ENCODE measurements around the gene CLN5. TPM values are rescaled to one million over a fixed set of nuclear protein-coding genes. Genes with fewer than 3 reads are reported as not detected.

CLN5 gene
- total and polyA plus RNA-seq, 2 donors from 2014 or later = 59.5 to 80.8 TPM

- Histone ChIP-seq H3K4me3 (ENCODE audit: low read length in 3 of 3) (no peak overlapping the region), H3K27ac (ENCODE audit: low read depth in 2 of 2, low read length in 2 of 2) (no peak overlapping the region), H3K36me3 (ENCODE audit: control insufficient read depth in 2 of 3, insufficient read depth in 3 of 3, low read length in 3 of 3) (no peaks in the 10 kb centered on the region), H3K9ac (ENCODE audit: low read length in 3 of 3) (no peak overlapping the region), H3K9me3 (ENCODE audit: control insufficient read depth in 2 of 3, insufficient read depth in 1 of 3, low read length in 3 of 3) (no peaks in the 10 kb centered on the region), H3K4me1 (ENCODE audit: control insufficient read depth in 2 of 3, insufficient read depth in 2 of 3, low read depth in 1 of 3, low read length in 3 of 3) (no peaks in the 10 kb centered on the region), H3K27me3 (ENCODE audit: control insufficient read depth, insufficient read depth, low read length) (no peaks in the 10 kb centered on the region)
- intact Hi-C loops (cut with DNase I) = no loop called here
- no peak for TF ChIP-seq CTCF (IDR thresholded peaks at IDR 0.05; ENCODE audit: borderline replicate concordance, extremely low read depth, insufficient read depth)
- DNase-seq = no peak
- no peak for FAIRE-seq
Measured at GRCh38 chr13:76973920-76974617, 17.8 kb upstream of the CLN5 start.

GRCh38 chr13:76974618-76974975, 17.3 kb upstream of the CLN5 start:
- FAIRE-seq = no peak

GRCh38 chr13:76975863-76976262, 16.0 kb upstream of the CLN5 start:
- Histone ChIP-seq H3K9me3 (ENCODE audit: control insufficient read depth in 2 of 3, insufficient read depth in 1 of 3, low read length in 3 of 3) (no peaks in the 10 kb centered on the region), H3K36me3 (ENCODE audit: control insufficient read depth in 2 of 3, insufficient read depth in 3 of 3, low read length in 3 of 3) (no peaks in the 10 kb centered on the region), H3K27ac (ENCODE audit: low read depth in 2 of 2, low read length in 2 of 2) (no peak overlapping the region), H3K4me3 (ENCODE audit: low read length in 3 of 3) (no peak overlapping the region), H3K27me3 (ENCODE audit: control insufficient read depth, insufficient read depth, low read length) (no peaks in the 10 kb centered on the region), H3K9ac (ENCODE audit: low read length in 3 of 3) (no peak overlapping the region), H3K4me1 (ENCODE audit: control insufficient read depth in 2 of 3, insufficient read depth in 2 of 3, low read depth in 1 of 3, low read length in 3 of 3) (no peaks in the 10 kb centered on the region)
- intact Hi-C loops (cut with DNase I) = no loop called here
- no peak for TF ChIP-seq CTCF (IDR thresholded peaks at IDR 0.05; ENCODE audit: borderline replicate concordance, extremely low read depth, insufficient read depth)
- DNase-seq (no peak), FAIRE-seq (no peak)

More at GRCh38 chr13:76974618-76974975, 17.3 kb upstream of the CLN5 start:
- TF ChIP-seq CTCF (IDR thresholded peaks at IDR 0.05; ENCODE audit: borderline replicate concordance, extremely low read depth, insufficient read depth) = no peak
- intact Hi-C loops (cut with DNase I) = no loop called here
- Histone ChIP-seq H3K9ac (ENCODE audit: low read length in 3 of 3) (no peak overlapping the region), H3K9me3 (ENCODE audit: control insufficient read depth in 2 of 3, insufficient read depth in 1 of 3, low read length in 3 of 3) (no peaks in the 10 kb centered on the region), H3K4me1 (ENCODE audit: control insufficient read depth in 2 of 3, insufficient read depth in 2 of 3, low read depth in 1 of 3, low read length in 3 of 3) (no peaks in the 10 kb centered on the region), H3K27ac (ENCODE audit: low read depth in 2 of 2, low read length in 2 of 2) (no peak overlapping the region), H3K36me3 (ENCODE audit: control insufficient read depth in 2 of 3, insufficient read depth in 3 of 3, low read length in 3 of 3) (no peaks in the 10 kb centered on the region), H3K4me3 (ENCODE audit: low read length in 3 of 3) (no peak overlapping the region), H3K27me3 (ENCODE audit: control insufficient read depth, insufficient read depth, low read length) (no peaks in the 10 kb centered on the region)
- no peak for DNase-seq

- no peak for TF ChIP-seq CTCF (IDR thresholded peaks at IDR 0.05; ENCODE audit: borderline replicate concordance, extremely low read depth, insufficient read depth)
- intact Hi-C loops (cut with DNase I) = no loop called here
- no peaks in the 10 kb centered on the region for H3K27me3 ChIP-seq (ENCODE audit: control insufficient read depth, insufficient read depth, low read length)
- H3K9ac ChIP-seq (ENCODE audit: low read length in 3 of 3) = no peak overlapping the region
- FAIRE-seq (no peak), DNase-seq (peak in 2 of 5 donors; percentile 35 to 38)
- H3K4me3 ChIP-seq (ENCODE audit: low read length in 3 of 3) = no peak overlapping the region
- H3K27ac ChIP-seq (ENCODE audit: low read depth in 2 of 2, low read length in 2 of 2) = no peak overlapping the region
- no peaks in the 10 kb centered on the region for H3K36me3 ChIP-seq (ENCODE audit: control insufficient read depth in 2 of 3, insufficient read depth in 3 of 3, low read length in 3 of 3)
- H3K4me1 ChIP-seq (ENCODE audit: control insufficient read depth in 2 of 3, insufficient read depth in 2 of 3, low read depth in 1 of 3, low read length in 3 of 3) = no peaks in the 10 kb centered on the region
- no peaks in the 10 kb centered on the region for H3K9me3 ChIP-seq (ENCODE audit: control insufficient read depth in 2 of 3, insufficient read depth in 1 of 3, low read length in 3 of 3)
Measured at GRCh38 chr13:76976490-76976889, 15.4 kb upstream of the CLN5 start.
